Gastrocnemius medialis (tissue), 4 donors: ENCODE results near the gene BBS5. TPM values are rescaled to one million over a fixed set of nuclear protein-coding genes. Genes with fewer than 3 reads are reported as not detected.

Experiments used
- ATAC-seq, 2 donors: fragments of 150-250 bp; one replicate each; pipeline ENCODE4 v1.9.1; 2016
- DNase-seq, 2 donors: peaks; one replicate each; pipeline ENCODE4 v3.0.0-alpha.2; 2019
- H3K27ac ChIP-seq, 4 donors: fragments of 200-600 bp; sonication (generic); 1 replicate in 1 of 4; 2 replicates in 3 of 4; pipeline ENCODE4 v1.5.1; 2016 to 2018; ENCODE audit warnings: mild to moderate bottlenecking in 2 of 4, moderate library complexity in 1 of 4
- H3K27me3 ChIP-seq, 3 donors: fragments of 200-600 bp; sonication (generic) in 2 of 3; 1 replicate in 1 of 3; 2 replicates in 2 of 3; pipeline versions ENCODE4 v1.5.1 to v1.6.0; 2016 to 2019; ENCODE audit warnings: mild to moderate bottlenecking in 1 of 3, moderate library complexity in 1 of 3
- H3K36me3 ChIP-seq, 2 donors: fragments of 200-600 bp; sonication (generic) in 1 of 2; one replicate each; pipeline ENCODE4 v1.5.1; 2017 to 2018
- H3K4me1 ChIP-seq, 2 donors: fragments of 200-600 bp; sonication (generic) in 1 of 2; one replicate each; pipeline ENCODE4 v1.5.1; 2016 to 2017; ENCODE audit warnings: mild to moderate bottlenecking in 2 of 2
- H3K4me3 ChIP-seq, 4 donors: fragments of 200-600 bp; sonication (generic) in 3 of 4; 1 replicate in 1 of 4; 2 replicates in 3 of 4; pipeline ENCODE4 v1.5.1; 2016 to 2019; ENCODE audit warnings: mild to moderate bottlenecking in 2 of 4
- H3K9me3 ChIP-seq, 3 donors: fragments of 200-600 bp; sonication (generic) in 2 of 3; 1 replicate in 1 of 3; 2 replicates in 2 of 3; pipeline ENCODE4 v1.5.1; 2016 to 2019
- CTCF ChIP-seq, 5 experiments: fragments of 450-650 bp in 3 of 5; fragments of 200-600 bp in 2 of 5; sonication (generic) in 2 of 5; IDR thresholded peaks in 4 of 5; conservative IDR thresholded peaks in 1 of 5; 1 replicate in 4 of 5; 2 replicates in 1 of 5; pipeline ENCODE4 v1.5.1; 2016 to 2019; ENCODE audit warnings: antibody characterized with exemption in 5 of 5, mild to moderate bottlenecking in 3 of 5, moderate library complexity in 3 of 5
- POLR2A ChIP-seq, 2 donors: fragments of 450-650 bp; IDR thresholded peaks; one replicate each; pipeline ENCODE4 v1.6.1; 2017; ENCODE audit warnings: antibody characterized with exemption in 2 of 2, mild to moderate bottlenecking in 2 of 2, moderate library complexity in 2 of 2
- in situ Hi-C, 4 donors: fragments of 200-750 bp; cut with MboI; loops; one replicate each; pipeline versions ENCODE4 v1.15.0 to v1.8.0; 2017; ENCODE audit warnings: low sequenced_read_pairs in 4 of 4
- intact Hi-C: fragments of 100-400 bp; cut with DNase I; formaldehyde crosslinking; loops from one replicate; pipeline ENCODE4 v1.15.1; 2023; ENCODE audit warnings: low total_unique reads
- total RNA-seq, 4 donors: library from RNA; depleted of rRNA; stranded (reverse); fragments of >200 nt; gene quantifications; one replicate each; pipeline versions ENCODE4 v1.1.0 to v1.2.3, GENCODE V29; 2016

The BBS5 gene
- total RNA-seq, 4 donors from 2014 or later = 4.5 to 17.8 (median 8.0) TPM

GRCh38 chr2:169469952-169470572, 9.2 kb upstream of the BBS5 start:
- Histone ChIP-seq H3K4me3 (no peak overlapping the region), H3K36me3 (no peaks in the 10 kb centered on the region), H3K4me1 (no peaks in the 10 kb centered on the region), H3K27me3 (no peaks in the 10 kb centered on the region), H3K27ac (no peak overlapping the region), H3K9me3 (no peaks in the 10 kb centered on the region)
- in situ Hi-C loops = no loop called here
- ATAC-seq = no peak
- intact Hi-C loops = no loop called here
- TF ChIP-seq CTCF (IDR thresholded peaks at IDR 0.05 in 4 of 5, conservative IDR thresholded peaks at IDR 0.05 in 1 of 5) (no peak), POLR2A (IDR thresholded peaks at IDR 0.05) (no peak)
- no peak for DNase-seq

- Histone ChIP-seq H3K27me3 (no peaks in the 10 kb centered on the region), H3K9me3 (no peaks in the 10 kb centered on the region), H3K4me3 (no peak overlapping the region), H3K36me3 (no peaks in the 10 kb centered on the region), H3K4me1 (no peaks in the 10 kb centered on the region), H3K27ac (no peak overlapping the region)
- no peak for DNase-seq
- in situ Hi-C loops (no loop called here), intact Hi-C loops (no loop called here)
- ATAC-seq = no peak
- no peak for TF ChIP-seq POLR2A (IDR thresholded peaks at IDR 0.05)
- no peak for TF ChIP-seq CTCF (IDR thresholded peaks at IDR 0.05 in 4 of 5, conservative IDR thresholded peaks at IDR 0.05 in 1 of 5)
Measured at GRCh38 chr2:169472249-169472648, 7.0 kb upstream of the BBS5 start.

GRCh38 chr2:169476459-169476858, 2.8 kb upstream of the BBS5 start:
- intact Hi-C loops = loop anchor here (5.0 kb wide), 2 partner anchors 41 to 96 kb away; partner anchors contain the start of gene FASTKD1
- ATAC-seq = no peak
- in situ Hi-C loops = no loop called here
- Histone ChIP-seq H3K4me1 (peaks cover 11 to 13% of the 10 kb centered on the region in 2 donors), H3K36me3 (no peaks in the 10 kb centered on the region), H3K27ac (no peak overlapping the region), H3K9me3 (no peaks in the 10 kb centered on the region), H3K27me3 (no peaks in the 10 kb centered on the region), H3K4me3 (no peak overlapping the region)
- TF ChIP-seq POLR2A (IDR thresholded peaks at IDR 0.05) (no peak), CTCF (IDR thresholded peaks at IDR 0.05 in 4 of 5, conservative IDR thresholded peaks at IDR 0.05 in 1 of 5) (no peak)
- no peak for DNase-seq

GRCh38 chr2:169478339-169478738, 955 bp upstream of the BBS5 start:
- DNase-seq = no peak

GRCh38 chr2:169478745-169479256, 493 bp upstream of the BBS5 start:
- Histone ChIP-seq H3K36me3 (peaks cover 0 to 13% of the 10 kb centered on the region in 2 donors), H3K27me3 (no peaks in the 10 kb centered on the region), H3K9me3 (no peaks in the 10 kb centered on the region), H3K4me1 (peaks cover 11 to 13% of the 10 kb centered on the region in 2 donors), H3K4me3 (peak overlapping the region; percentile 70 to 95 (median 76)), H3K27ac (peak overlapping the region; percentile 71 to 84 (median 80))
- in situ Hi-C loops = no loop called here
- intact Hi-C loops = loop anchor here (2.0 to 5.0 kb wide), 3 partner anchors 38 to 94 kb away; partner anchors contain the start of gene FASTKD1
- ATAC-seq (no peak), DNase-seq (no peak)
- TF ChIP-seq CTCF (IDR thresholded peaks at IDR 0.05 in 4 of 5, conservative IDR thresholded peaks at IDR 0.05 in 1 of 5) (no peak), POLR2A (IDR thresholded peaks at IDR 0.05) (no peak)

More at GRCh38 chr2:169478339-169478738, 955 bp upstream of the BBS5 start:
- Histone ChIP-seq H3K4me3 (no peak overlapping the region), H3K4me1 (peaks cover 11 to 13% of the 10 kb centered on the region in 2 donors), H3K27me3 (no peaks in the 10 kb centered on the region), H3K36me3 (peaks cover 0 to 9% of the 10 kb centered on the region in 2 donors), H3K27ac (peak overlapping the region in 3 of 4 donors; percentile 71 to 80 (median 80)), H3K9me3 (no peaks in the 10 kb centered on the region)
- no peak for TF ChIP-seq POLR2A (IDR thresholded peaks at IDR 0.05)
- ATAC-seq = peak in 1 of 2 donors; percentile 27
- intact Hi-C loops = loop anchor here (2.0 to 5.0 kb wide), 3 partner anchors 39 to 94 kb away; partner anchors contain the start of gene FASTKD1
- in situ Hi-C loops = no loop called here
